Osteocyte (in vitro differentiated cells): ENCODE data around the gene ZSCAN20. TPM values are rescaled to one million over a fixed set of nuclear protein-coding genes. Genes with fewer than 3 reads are reported as not detected.

Source experiments
- DNase-seq: peaks from one replicate; pipeline ENCODE4 v3.0.0; 2021; ENCODE audit warnings: mixed read lengths; ENCODE audit not compliant: unreplicated experiment; ENCODE audit errors: extremely low spot score
- H3K27ac Mint-ChIP-seq: one replicate; pipeline ENCODE4 v1.8.0; 2021; ENCODE audit warnings: mild to moderate bottlenecking, mixed read lengths; ENCODE audit not compliant: unreplicated experiment
- H3K27me3 Mint-ChIP-seq: one replicate; pipeline ENCODE4 v1.8.0; 2021; ENCODE audit warnings: mixed read lengths; ENCODE audit not compliant: unreplicated experiment
- H3K36me3 Mint-ChIP-seq: one replicate; pipeline ENCODE4 v1.8.0; 2021; ENCODE audit warnings: mixed read lengths; ENCODE audit not compliant: unreplicated experiment
- H3K4me1 Mint-ChIP-seq: one replicate; pipeline ENCODE4 v1.8.0; 2021; ENCODE audit warnings: mixed read lengths; ENCODE audit not compliant: unreplicated experiment
- H3K4me3 Mint-ChIP-seq: one replicate; pipeline ENCODE4 v1.8.0; 2021; ENCODE audit warnings: mild to moderate bottlenecking, moderate library complexity, mixed read lengths; ENCODE audit not compliant: unreplicated experiment
- H3K9me3 Mint-ChIP-seq: one replicate; pipeline ENCODE4 v1.8.0; 2021; ENCODE audit warnings: mixed read lengths; ENCODE audit not compliant: unreplicated experiment
- CTCF ChIP-seq: fragments of 200-600 bp; sonication (generic); IDR thresholded peaks from 2 replicates; pipeline ENCODE4 v1.5.0; 2021; ENCODE audit warnings: antibody characterized with exemption, mild to moderate bottlenecking, moderate library complexity
- long read RNA-seq: library from polyadenylated mRNA; unstranded; transcript quantifications from one replicate; pipeline ENCODE4 v2.0.0, GENCODE V29; 2021
- total RNA-seq: library from RNA; stranded (reverse); gene quantifications from 2 replicates; pipeline ENCODE4 v1.2.1, GENCODE V29; 2021

The ZSCAN20 gene
- 5.2 and 7.3 TPM in 2 replicates for total RNA-seq
- long read RNA-seq, full-length matches to known transcripts, result 3 of 18 reads
- long read RNA-seq, partial matches to known transcripts, result 4 of 18 reads
- long read RNA-seq, other reads (novel, unspliced or antisense), result 11 of 18 reads

DNA sequence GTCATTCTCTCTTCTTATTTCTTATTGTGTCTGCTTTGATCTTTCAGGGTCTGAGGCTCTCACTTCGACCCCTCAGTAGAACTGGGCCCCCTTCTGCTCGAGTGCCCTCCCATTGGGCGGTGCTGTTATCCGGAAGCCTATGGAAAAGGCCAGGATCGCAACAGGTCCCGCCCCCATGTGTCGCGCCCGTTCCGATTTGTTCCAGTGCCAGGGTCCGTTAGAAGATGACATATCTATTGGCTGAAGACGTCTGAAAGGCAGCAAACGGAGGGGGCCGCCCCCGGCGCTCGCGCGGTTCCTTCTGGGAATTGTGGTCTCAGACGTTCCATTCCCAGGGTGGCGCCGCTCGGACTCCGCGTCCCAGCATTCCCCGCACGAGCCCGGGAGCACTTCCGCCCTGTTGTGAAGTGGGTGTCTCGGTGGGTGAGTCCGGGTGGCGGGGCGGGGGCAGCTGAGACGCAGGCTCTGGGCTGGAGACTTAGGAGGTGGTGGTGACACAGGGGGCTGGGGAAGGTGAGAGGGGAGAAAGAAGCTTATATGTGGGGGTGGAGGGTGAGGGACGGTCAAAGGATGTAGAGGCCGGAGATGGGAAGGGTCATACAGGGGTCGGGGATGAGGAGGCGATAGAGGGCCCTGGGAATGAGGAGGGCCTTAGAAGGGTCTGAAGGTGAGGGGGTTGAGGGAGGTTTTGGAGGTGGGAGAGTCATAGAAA, at the start of gene ZSCAN20:
Gene ZSCAN20 (plus strand): TSS at position 377 of the 712 bp plus-strand sequence. CDS start 6,644 bp downstream, outside the sequence.
- no peak for TF ChIP-seq CTCF
- peaks cover 32% of the 10 kb centered on the region for H3K4me1 Mint-ChIP-seq
- peak within 1 kb of the TSS; percentile 90 for H3K4me3 Mint-ChIP-seq
- no peaks in the 10 kb centered on the region for H3K36me3 Mint-ChIP-seq
- no peaks in the 10 kb centered on the region for H3K27me3 Mint-ChIP-seq
- H3K27ac Mint-ChIP-seq, result peak within 1 kb of the TSS; percentile 91
- H3K9me3 Mint-ChIP-seq, result no peaks in the 10 kb centered on the region
- peak; percentile 99 for DNase-seq

DNA sequence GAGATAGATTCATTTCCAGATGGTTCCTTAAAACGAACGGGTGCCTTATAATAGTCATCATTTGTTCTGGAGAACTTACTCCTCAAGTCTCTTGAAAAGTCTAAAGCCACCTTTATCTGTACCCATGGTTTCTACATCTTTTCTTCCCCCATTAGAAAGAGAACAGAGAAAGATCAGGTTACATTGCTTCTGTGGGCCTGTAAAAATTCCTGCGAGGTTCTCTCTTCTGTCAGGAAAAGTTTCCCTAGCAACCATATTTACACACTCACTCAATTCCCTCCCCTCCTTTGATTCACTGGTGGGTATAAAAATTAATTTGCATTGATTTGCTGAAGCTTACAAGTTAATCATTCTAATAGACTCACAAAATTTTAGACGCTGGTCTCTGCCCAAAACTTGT, 48.2 kb upstream of the ZSCAN20 start:
- Mint-ChIP-seq H3K27me3 (no peaks in the 10 kb centered on the region), H3K27ac (no peak overlapping the region), H3K9me3 (no peaks in the 10 kb centered on the region), H3K4me3 (no peak overlapping the region), H3K36me3 (peaks cover 8% of the 10 kb centered on the region), H3K4me1 (peaks cover 18% of the 10 kb centered on the region)
- TF ChIP-seq CTCF, result no peak
- no peak for DNase-seq

DNA sequence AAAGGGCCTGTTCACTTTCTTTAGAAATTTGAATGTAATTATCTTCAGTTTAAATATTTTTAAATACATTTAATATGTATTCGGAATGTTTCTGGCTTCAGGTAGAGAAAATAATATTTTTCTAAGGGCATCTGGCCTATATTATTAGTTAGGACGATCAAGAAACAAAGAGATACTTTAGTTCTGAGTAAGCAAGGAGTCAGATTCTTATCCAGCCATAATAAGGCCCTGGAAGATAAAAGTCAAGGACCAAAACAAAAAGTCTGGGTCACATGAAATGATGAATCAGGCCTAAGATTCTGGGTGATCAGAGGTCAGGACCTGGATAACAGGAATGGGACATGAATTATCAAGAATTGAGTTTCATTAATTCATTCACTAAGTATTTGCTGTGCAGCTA, 47.8 kb upstream of the ZSCAN20 start:
- DNase-seq, result no peak
- H3K36me3 Mint-ChIP-seq, result peaks cover 8% of the 10 kb centered on the region
- no peaks in the 10 kb centered on the region for H3K9me3 Mint-ChIP-seq
- peak overlapping the region; percentile 31 for H3K27ac Mint-ChIP-seq
- H3K4me1 Mint-ChIP-seq, result peaks cover 18% of the 10 kb centered on the region
- no peak overlapping the region for H3K4me3 Mint-ChIP-seq
- no peaks in the 10 kb centered on the region for H3K27me3 Mint-ChIP-seq
- no peak for TF ChIP-seq CTCF

DNA sequence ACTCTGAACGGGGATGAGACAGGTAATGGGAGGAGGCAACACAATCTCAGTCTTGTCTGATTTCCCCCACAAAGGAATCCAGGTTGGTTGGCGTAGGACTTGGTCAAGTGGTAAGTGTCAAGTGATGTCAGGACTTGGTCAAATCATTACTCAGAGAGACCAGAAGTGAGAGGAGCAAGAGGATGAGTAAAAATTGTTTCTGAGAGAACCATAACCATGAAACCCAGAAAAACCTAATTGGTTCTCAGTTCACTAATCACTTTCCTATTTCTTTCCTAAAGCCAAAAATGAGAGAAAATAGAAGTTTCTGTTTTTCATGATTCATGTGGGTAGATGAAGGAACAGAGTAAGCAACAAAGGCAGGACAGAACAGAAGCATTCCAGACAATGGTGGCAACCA, 46.5 kb upstream of the ZSCAN20 start:
- Mint-ChIP-seq H3K4me3 (no peak overlapping the region), H3K27me3 (no peaks in the 10 kb centered on the region), H3K4me1 (peaks cover 16% of the 10 kb centered on the region), H3K27ac (no peak overlapping the region), H3K36me3 (peaks cover 5% of the 10 kb centered on the region), H3K9me3 (no peaks in the 10 kb centered on the region)
- no peak for TF ChIP-seq CTCF
- DNase-seq, result no peak

DNA sequence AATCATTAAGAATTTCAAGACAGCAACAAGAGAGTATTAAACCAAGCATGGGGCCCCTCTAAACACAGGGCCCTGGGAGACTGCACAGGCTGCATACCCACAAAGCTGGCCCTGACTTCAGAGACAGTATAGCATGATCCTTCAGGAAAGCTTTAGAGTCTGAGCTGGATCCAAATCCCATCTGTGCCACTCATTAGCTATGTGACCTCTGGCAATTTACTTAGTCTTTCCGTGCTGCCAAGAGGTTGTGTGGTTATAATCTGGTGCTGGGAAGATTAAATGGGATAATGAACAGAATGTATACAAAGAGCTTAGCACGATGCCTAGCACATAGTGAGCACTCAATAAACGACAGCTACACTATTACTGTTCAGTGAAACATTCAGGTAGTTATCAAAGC, 45.5 kb upstream of the ZSCAN20 start:
- no peak for TF ChIP-seq CTCF
- Mint-ChIP-seq H3K4me3 (no peak overlapping the region), H3K36me3 (peaks cover 5% of the 10 kb centered on the region), H3K9me3 (no peaks in the 10 kb centered on the region), H3K27ac (no peak overlapping the region), H3K4me1 (peaks cover 9% of the 10 kb centered on the region), H3K27me3 (no peaks in the 10 kb centered on the region)
- DNase-seq, result no peak
